ENCODE data around the gene BUB1B.

Gene BUB1B

GRCh38 chr15:40146037-40146436, 14.8 kb upstream of the BUB1B start:
- Histone ChIP-seq H3K9me3 (ENCODE audit: insufficient read depth, low read length) (no peaks in the 10 kb centered on the region), H3F3A (ENCODE audit: insufficient read depth) (no peaks in the 10 kb centered on the region), H3K9me2 (replicated peaks; ENCODE audit: insufficient read depth, low read length) (no peaks in the 10 kb centered on the region), H3K27me3 (ENCODE audit: low read length) (no peaks in the 10 kb centered on the region), H3K36me3 (ENCODE audit: low read length) (no peaks in the 10 kb centered on the region), H3K4me2 (ENCODE audit: low read depth, low read length, poor library complexity, severe bottlenecking) (no peak overlapping the region), H3K4me3 (ENCODE audit: insufficient read depth, low read length, poor library complexity, severe bottlenecking) (no peak overlapping the region), H3K27ac (ENCODE audit: low read depth, low read length) (no peak overlapping the region), H3K9ac (ENCODE audit: low read length) (no peak overlapping the region), H4K20me1 (ENCODE audit: low read depth, low read length) (no peaks in the 10 kb centered on the region), H3K79me2 (ENCODE audit: insufficient read depth, low read length) (no peaks in the 10 kb centered on the region), H2AFZ (ENCODE audit: low read depth, low read length, severe bottlenecking) (no peak overlapping the region)
- TF ChIP-seq, protein P1, sequence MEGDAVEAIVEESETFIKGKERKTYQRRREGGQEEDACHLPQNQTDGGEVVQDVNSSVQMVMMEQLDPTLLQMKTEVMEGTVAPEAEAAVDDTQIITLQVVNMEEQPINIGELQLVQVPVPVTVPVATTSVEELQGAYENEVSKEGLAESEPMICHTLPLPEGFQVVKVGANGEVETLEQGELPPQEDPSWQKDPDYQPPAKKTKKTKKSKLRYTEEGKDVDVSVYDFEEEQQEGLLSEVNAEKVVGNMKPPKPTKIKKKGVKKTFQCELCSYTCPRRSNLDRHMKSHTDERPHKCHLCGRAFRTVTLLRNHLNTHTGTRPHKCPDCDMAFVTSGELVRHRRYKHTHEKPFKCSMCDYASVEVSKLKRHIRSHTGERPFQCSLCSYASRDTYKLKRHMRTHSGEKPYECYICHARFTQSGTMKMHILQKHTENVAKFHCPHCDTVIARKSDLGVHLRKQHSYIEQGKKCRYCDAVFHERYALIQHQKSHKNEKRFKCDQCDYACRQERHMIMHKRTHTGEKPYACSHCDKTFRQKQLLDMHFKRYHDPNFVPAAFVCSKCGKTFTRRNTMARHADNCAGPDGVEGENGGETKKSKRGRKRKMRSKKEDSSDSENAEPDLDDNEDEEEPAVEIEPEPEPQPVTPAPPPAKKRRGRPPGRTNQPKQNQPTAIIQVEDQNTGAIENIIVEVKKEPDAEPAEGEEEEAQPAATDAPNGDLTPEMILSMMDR (IDR thresholded peaks at IDR 0.05; ENCODE audit: insufficient read depth, low read length, poor library complexity, severe bottlenecking) = no peak
- TF ChIP-seq EZH2phosphoT487 (conservative IDR thresholded peaks at IDR 0.05; ENCODE audit: low read length) = no peak

GRCh38 chr15:40149339-40149738, 11.5 kb upstream of the BUB1B start:
- no peaks in the 10 kb centered on the region for H3F3A ChIP-seq (ENCODE audit: insufficient read depth)
- H2AFZ ChIP-seq (ENCODE audit: low read depth, low read length, severe bottlenecking) = no peak overlapping the region
- H3K27ac ChIP-seq (ENCODE audit: low read depth, low read length) = no peak overlapping the region
- H3K36me3 ChIP-seq (ENCODE audit: low read length) = no peaks in the 10 kb centered on the region
- TF ChIP-seq, protein P1 (IDR thresholded peaks at IDR 0.05; ENCODE audit: insufficient read depth, low read length, poor library complexity, severe bottlenecking) = no peak
- no peak for TF ChIP-seq EZH2phosphoT487 (conservative IDR thresholded peaks at IDR 0.05; ENCODE audit: low read length)
- no peaks in the 10 kb centered on the region for H3K27me3 ChIP-seq (ENCODE audit: low read length)
- no peak overlapping the region for H3K4me2 ChIP-seq (ENCODE audit: low read depth, low read length, poor library complexity, severe bottlenecking)
- H4K20me1 ChIP-seq (ENCODE audit: low read depth, low read length) = no peaks in the 10 kb centered on the region
- H3K4me3 ChIP-seq (ENCODE audit: insufficient read depth, low read length, poor library complexity, severe bottlenecking) = no peak overlapping the region
- H3K9ac ChIP-seq (ENCODE audit: low read length) = no peak overlapping the region
- no peaks in the 10 kb centered on the region for H3K9me2 ChIP-seq (replicated peaks; ENCODE audit: insufficient read depth, low read length)
- H3K79me2 ChIP-seq (ENCODE audit: insufficient read depth, low read length) = no peaks in the 10 kb centered on the region
- no peaks in the 10 kb centered on the region for H3K9me3 ChIP-seq (ENCODE audit: insufficient read depth, low read length)

DNA sequence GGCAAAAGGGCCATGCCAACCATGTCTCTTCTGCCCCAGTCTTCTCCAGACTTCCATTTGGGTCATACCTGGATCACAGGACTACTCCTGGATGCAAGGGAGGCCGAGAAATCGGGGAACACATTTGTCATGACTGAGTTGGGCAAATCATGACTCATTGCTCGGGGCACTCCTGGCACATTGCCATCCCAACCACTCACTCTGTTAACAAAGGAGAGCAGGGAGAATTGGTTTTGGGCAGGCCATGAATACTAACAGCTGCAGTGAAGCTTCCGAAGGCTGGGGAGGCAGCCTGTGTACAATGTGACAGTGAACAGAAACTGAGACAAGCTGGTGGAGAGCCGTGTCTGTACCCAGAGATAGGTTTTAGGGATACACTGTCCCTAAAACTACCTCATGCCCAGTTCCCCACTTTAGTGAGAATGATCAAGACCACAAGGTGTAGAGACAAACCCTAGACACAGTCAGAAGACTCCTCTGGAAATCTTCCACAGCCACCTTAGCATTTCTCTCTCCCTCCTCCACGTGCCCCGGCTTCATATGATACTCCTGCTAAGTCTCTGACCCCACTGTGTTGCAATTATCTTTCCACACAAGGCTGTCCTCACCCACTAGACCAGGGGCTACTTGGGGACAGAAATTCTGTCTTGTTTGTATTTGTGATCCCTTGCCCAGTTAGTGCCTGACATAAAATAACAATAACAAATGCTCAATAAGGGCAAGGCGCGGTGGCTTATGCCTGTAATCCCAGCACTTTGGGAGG, 10.5 kb upstream of the BUB1B start:
- Histone ChIP-seq H3K4me3 (ENCODE audit: insufficient read depth, low read length, poor library complexity, severe bottlenecking) (no peak overlapping the region), H3K79me2 (ENCODE audit: insufficient read depth, low read length) (no peaks in the 10 kb centered on the region), H3F3A (ENCODE audit: insufficient read depth) (no peaks in the 10 kb centered on the region), H3K36me3 (ENCODE audit: low read length) (no peaks in the 10 kb centered on the region), H2AFZ (ENCODE audit: low read depth, low read length, severe bottlenecking) (no peak overlapping the region), H3K9me3 (ENCODE audit: insufficient read depth, low read length) (no peaks in the 10 kb centered on the region), H3K27ac (ENCODE audit: low read depth, low read length) (no peak overlapping the region), H4K20me1 (ENCODE audit: low read depth, low read length) (no peaks in the 10 kb centered on the region), H3K9me2 (replicated peaks; ENCODE audit: insufficient read depth, low read length) (no peaks in the 10 kb centered on the region), H3K27me3 (ENCODE audit: low read length) (no peaks in the 10 kb centered on the region), H3K9ac (ENCODE audit: low read length) (no peak overlapping the region), H3K4me2 (ENCODE audit: low read depth, low read length, poor library complexity, severe bottlenecking) (no peak overlapping the region)
- TF ChIP-seq EZH2phosphoT487 (conservative IDR thresholded peaks at IDR 0.05; ENCODE audit: low read length) = no peak
- TF ChIP-seq, protein P1 (IDR thresholded peaks at IDR 0.05; ENCODE audit: insufficient read depth, low read length, poor library complexity, severe bottlenecking) = no peak
